ENCODE data around the gene TUNAR. TPM values are rescaled to one million over a fixed set of nuclear protein-coding genes. Genes with fewer than 3 reads are reported as not detected.

TUNAR gene
- total RNA-seq, 2 donors from 2014 or later = not detected

- ATAC-seq (no peak), DNase-seq (no peak)
- intact Hi-C loops (cut with DNase I) = no loop called here
These were observed 26.5 kb downstream of the TUNAR start for GRCh38 chr14:95903165-95903564.

GRCh38 chr14:95903616-95904107, 27.0 kb downstream of the TUNAR start:
- ATAC-seq (no peak), DNase-seq (no peak)
- intact Hi-C loops (cut with DNase I) = no loop called here

- ATAC-seq = no peak
- DNase-seq = no peak
- intact Hi-C loops (cut with DNase I) = no loop called here
These were observed 30.0 kb downstream of the TUNAR start for GRCh38 chr14:95906591-95906990.

GRCh38 chr14:95910628-95911027, 34.0 kb downstream of the TUNAR start:
- ATAC-seq = no peak
- DNase-seq = no peak
- intact Hi-C loops (cut with DNase I) = no loop called here

- no peak for DNase-seq
- intact Hi-C loops (cut with DNase I) = no loop called here
- ATAC-seq = no peak
These were observed 34.8 kb downstream of the TUNAR start for GRCh38 chr14:95911456-95911855.

- intact Hi-C loops (cut with DNase I) = no loop called here
- no peak for ATAC-seq
These were observed 38.7 kb downstream of the TUNAR start for GRCh38 chr14:95915330-95915729.

GRCh38 chr14:95918466-95918865, 41.8 kb downstream of the TUNAR start:
- no peak for ATAC-seq
- intact Hi-C loops (cut with DNase I) = no loop called here
- no peak for DNase-seq

More at GRCh38 chr14:95915330-95915729, 38.7 kb downstream of the TUNAR start:
- no peak for DNase-seq

- ATAC-seq (no peak), DNase-seq (no peak)
- intact Hi-C loops (cut with DNase I) = no loop called here
These were observed 44.3 kb downstream of the TUNAR start for GRCh38 chr14:95920769-95921438.

- intact Hi-C loops (cut with DNase I) = no loop called here
- ATAC-seq (no peak), DNase-seq (no peak)
These were observed 45.4 kb downstream of the TUNAR start for GRCh38 chr14:95922080-95922479.

- intact Hi-C loops (cut with DNase I) = no loop called here
- ATAC-seq (no peak), DNase-seq (no peak)
These were observed 52.1 kb downstream of the TUNAR start for GRCh38 chr14:95928751-95929150.

GRCh38 chr14:95931384-95931783, 54.8 kb downstream of the TUNAR start:
- intact Hi-C loops (cut with DNase I) = no loop called here
- DNase-seq (no peak), ATAC-seq (no peak)

- no peak for ATAC-seq
- intact Hi-C loops (cut with DNase I) = no loop called here
- DNase-seq = no peak
These were observed 58.7 kb downstream of the TUNAR start for GRCh38 chr14:95935228-95935822.

- no peak for ATAC-seq
- DNase-seq = no peak
These were observed 59.4 kb downstream of the TUNAR start for GRCh38 chr14:95936041-95936440.

GRCh38 chr14:95939335-95939734, 62.7 kb downstream of the TUNAR start:
- intact Hi-C loops (cut with DNase I) = no loop called here
- ATAC-seq (no peak), DNase-seq (no peak)

More at GRCh38 chr14:95936041-95936440, 59.4 kb downstream of the TUNAR start:
- intact Hi-C loops (cut with DNase I) = no loop called here

- ATAC-seq (no peak), DNase-seq (no peak)
- intact Hi-C loops (cut with DNase I) = no loop called here
These were observed 65.3 kb downstream of the TUNAR start for GRCh38 chr14:95941897-95942296.

GRCh38 chr14:95943699-95944098, 67.1 kb downstream of the TUNAR start:
- intact Hi-C loops (cut with DNase I) = no loop called here
- DNase-seq (no peak), ATAC-seq (no peak)

GRCh38 chr14:95944462-95944861, 67.8 kb downstream of the TUNAR start:
- intact Hi-C loops (cut with DNase I) = no loop called here
- DNase-seq = no peak
- ATAC-seq = no peak

GRCh38 chr14:95946867-95947266, 70.2 kb downstream of the TUNAR start:
- intact Hi-C loops (cut with DNase I) = no loop called here
- DNase-seq (no peak), ATAC-seq (no peak)

- intact Hi-C loops (cut with DNase I) = no loop called here
- DNase-seq (no peak), ATAC-seq (no peak)
These were observed 71.9 kb downstream of the TUNAR start for GRCh38 chr14:95948558-95948981.

GRCh38 chr14:95951359-95951758, 74.7 kb downstream of the TUNAR start:
- ATAC-seq (no peak), DNase-seq (no peak)
- intact Hi-C loops (cut with DNase I) = no loop called here

GRCh38 chr14:95953111-95953724, 76.6 kb downstream of the TUNAR start:
- no peak for ATAC-seq
- DNase-seq = no peak
- intact Hi-C loops (cut with DNase I) = no loop called here

Measured in left cardiac atrium (tissue), 4 donors.